Measurements from ENCODE around the gene KAZN.

Gene KAZN

DNA sequence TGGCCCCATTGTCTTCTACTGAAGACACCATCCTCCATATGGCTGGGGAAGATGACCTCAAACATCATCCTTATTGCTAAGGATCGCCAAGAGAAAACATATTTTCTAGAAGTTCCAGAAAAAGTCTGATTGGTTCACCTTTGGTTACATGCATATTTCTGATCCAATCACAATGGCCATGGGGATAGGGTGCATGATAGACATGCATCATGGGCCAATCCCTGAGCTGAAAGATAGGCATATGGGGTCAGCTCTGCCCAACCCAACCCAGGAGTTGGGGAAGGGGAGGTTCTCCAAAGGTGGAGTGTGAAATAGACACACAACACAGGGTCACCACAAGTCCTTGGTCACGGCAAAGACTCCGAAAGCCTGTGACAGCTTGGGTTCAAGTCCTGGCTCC lies 278.7 kb downstream of the KAZN start:
- DNase-seq (ENCODE audit: low read depth in 1 of 2, low spot score in 1 of 2): no peak

DNA sequence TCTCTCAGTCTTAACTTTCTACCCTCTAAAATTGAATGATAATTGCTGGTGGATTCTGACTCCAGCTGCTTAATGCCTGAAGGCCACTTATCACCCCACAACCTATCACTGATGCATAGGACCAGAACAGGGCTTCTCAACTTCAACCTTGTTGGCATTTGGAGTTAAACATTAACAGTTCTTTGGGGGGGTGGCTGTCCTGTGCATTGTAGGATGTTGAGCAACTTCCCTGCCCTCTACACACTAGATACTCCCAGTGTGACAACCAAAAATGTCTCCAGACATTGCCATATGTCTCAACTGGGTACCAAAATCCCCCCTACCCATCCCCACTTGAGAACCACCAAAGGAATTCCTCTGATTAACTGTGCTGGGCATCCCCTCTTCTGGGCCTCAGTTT lies 279.6 kb downstream of the KAZN start:
- DNase-seq (ENCODE audit: low read depth in 1 of 2, low spot score in 1 of 2): no peak

DNA sequence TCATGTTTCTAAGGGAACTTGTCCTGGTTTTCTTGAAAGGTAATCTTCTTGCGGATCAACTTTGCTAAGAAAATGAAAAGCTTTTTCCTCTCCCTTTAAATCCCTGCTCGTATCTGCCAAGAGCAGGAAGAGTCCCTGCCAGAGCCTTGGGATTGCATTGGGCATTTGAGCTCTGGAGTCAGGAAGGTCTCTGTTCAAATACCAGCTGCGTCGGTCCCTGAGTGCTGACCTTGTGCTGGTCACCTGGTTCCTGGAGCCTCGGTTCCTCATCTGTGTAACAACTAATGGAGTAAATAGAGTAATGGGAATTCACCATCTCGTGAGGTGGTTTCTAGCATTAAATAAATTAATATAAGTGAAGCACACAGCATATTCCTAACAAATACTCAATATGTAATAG lies 280.5 kb downstream of the KAZN start:
- no peak for DNase-seq (ENCODE audit: low read depth in 1 of 2, low spot score in 1 of 2)

DNA sequence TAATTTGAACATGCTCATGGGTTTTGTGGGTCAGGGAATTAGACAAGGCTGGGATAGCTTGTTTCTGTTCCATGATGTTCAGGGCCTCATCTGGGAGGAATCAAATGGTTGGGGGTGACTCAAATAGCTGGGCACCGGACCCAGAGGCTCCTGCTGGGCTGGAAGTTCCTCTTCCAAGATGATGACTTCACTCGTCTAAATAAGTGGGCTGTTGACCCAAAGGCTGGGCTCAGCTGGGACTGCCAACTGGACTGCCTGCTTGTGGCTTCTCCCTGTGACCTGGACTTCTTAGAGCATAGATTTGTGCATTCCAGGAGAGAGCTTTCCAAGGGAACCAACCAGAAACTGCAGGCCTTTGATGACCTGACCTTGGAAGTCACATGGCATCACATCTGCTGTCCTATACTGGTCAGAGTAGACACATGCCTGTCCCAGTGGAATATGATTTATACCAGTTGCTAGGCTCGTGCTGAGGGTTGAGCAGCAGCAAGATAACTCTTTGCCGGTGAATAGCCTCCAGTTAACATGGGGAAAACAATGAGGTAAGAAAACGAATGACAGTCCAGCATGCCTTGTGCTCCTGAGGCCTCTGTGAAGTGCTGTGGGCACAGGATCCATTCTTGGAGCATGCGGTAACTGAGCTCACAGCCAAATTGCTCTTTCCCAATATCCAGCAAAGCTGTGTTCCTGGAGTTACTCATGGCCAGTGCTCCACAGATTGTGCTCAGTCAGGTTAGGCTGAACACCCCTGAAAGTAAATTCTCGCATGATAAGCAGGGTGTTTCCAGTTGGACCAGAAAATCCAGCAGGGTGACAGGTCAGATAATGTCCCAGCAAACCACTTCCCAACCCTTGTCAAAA lies 282.2 kb downstream of the KAZN start:
- no peak for DNase-seq (ENCODE audit: low read depth in 1 of 2, low spot score in 1 of 2)

DNA sequence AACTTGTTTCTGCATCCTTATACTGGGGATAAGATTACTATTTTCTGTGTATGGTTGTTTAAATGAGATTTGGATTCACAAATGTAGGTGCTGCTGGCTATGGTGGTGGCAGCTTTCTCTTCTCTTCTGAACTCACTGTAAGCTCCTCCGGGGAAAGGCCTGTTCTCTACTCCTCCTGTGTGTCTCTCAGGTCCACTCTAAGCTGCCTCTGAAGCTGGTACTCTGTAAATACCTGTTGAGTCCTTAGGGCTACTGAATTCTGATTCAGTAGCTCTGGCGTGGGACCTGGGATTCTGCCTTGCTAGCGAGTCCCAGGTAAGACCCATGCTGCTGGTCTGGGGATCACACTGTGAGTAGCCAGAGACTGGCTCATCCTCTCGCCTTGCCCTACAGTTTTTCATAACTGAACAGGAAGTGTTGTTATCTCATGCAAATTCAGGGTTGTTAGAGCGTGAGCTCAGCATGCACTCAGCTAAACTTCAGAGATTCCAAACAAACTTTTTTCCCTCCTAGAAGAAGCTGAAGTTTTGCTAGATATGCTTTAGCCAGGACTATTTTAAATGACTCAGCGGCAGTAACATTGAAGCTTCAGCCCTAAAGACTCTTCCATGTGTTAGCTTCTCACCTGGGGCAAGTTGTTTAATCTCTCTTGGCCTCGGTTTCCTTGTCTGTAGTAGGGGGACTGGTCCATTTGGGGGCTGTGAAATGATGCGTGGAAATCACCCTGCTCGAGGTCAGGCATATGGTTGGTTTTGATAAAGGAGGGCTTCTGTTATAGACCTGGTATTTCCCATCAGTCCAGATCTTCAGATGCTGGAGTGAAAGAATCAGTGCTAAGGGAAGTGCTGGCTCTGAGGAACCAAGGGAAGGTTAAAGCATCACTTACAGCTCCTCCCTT lies 283.5 kb downstream of the KAZN start:
- no peak for DNase-seq (ENCODE audit: low read depth in 1 of 2, low spot score in 1 of 2)

DNA sequence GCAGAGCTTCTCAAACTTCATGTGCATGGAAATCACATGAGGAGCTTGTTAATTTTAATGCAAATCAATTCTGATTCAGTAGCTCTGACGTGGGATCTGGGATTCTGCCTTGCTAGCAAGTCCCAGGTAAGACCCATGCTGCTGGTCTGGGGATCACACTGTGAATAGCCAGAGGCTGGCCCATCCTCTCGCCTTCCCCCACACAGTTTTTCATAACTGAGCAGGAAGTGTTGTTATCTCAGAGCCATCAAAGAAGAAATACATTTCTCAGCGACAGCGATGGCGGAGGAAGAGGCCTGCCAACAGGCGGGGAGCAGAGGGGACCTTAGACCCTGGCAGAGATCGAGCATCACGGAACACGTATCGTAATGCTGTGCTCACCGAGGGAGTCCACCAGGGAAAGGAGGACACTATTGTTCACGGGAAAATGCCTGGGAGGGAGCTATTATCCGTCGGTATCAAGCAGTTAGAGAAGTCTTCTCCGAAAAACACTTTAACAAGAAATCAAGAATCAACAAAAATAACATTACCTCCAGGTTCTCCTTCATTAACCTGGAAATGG lies 286.2 kb downstream of the KAZN start:
- no peak for DNase-seq (ENCODE audit: low read depth in 1 of 2, low spot score in 1 of 2)

DNA sequence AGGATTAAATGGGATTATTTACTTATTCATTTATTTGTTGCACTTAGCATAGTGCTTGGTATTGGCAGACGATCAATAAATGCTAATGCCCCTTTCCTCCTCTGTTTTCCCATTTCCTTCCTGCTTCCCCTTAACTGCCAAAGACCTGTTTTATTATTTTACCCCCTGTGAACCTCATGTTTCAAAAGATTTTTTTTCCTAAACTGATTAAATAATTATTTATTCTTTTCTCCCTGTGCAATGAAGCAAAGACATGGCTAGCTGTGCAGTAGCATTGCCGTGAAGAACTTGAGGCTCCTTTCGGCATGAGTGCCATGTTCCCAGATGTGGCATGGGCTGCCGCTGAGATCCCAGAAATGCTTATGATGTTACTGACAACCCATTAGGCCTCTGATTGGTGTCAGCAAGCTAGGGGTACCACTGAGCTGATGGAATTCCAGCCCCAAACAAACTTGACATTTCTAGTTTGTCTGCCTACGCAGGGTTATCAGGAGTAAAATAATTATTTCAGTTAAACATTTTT lies 288.6 kb downstream of the KAZN start:
- DNase-seq (ENCODE audit: low read depth in 1 of 2, low spot score in 1 of 2): no peak

DNA sequence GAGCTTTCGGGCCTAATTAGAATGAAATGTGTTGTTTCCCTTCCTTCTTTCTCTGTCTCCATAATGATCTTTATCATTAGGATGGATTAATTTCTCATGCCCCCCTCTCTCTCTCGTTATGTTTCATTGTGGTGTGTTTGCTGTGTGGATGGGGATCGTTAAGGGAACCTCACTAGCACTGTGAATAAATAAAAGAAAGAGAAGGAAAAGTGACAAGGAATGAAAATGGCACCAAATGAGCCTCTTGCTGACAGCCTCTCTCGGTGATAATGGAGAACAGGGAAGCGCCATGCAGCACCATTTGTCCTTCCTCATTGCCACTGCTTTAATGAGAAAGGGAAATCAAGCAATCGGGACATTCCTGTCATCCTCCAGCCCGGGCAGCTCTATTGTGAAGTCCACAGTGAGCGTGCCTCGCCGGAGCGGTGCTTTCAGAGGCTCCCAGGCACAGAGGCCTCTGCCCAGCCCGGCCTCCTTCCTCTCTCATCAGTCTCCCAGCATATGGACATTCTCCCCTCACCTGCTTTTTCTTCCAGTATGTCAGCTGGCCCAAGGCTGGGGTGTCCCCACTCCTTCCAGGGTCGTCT lies 289.4 kb downstream of the KAZN start:
- no peak for DNase-seq (ENCODE audit: low read depth in 1 of 2, low spot score in 1 of 2)

DNA sequence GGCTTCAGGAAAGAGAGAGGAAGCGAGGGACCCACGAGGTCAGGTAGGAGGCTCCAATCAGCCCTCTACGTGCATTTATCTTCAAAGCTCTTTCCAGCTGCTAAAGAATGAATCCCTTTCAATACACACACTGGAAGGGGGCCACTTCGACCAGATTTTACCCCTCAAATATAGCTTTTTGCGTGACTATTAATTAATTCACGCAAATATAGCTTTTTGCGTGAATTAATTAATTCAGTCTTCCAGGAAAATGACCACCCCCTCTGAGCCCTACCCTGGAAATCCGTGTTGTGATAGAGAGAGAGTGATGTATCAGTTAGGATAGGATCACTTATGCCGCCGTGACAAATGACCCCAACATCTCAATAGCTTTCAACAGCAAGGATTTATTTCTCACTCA lies 289.9 kb downstream of the KAZN start:
- DNase-seq (ENCODE audit: low read depth in 1 of 2, low spot score in 1 of 2): no peak

DNA sequence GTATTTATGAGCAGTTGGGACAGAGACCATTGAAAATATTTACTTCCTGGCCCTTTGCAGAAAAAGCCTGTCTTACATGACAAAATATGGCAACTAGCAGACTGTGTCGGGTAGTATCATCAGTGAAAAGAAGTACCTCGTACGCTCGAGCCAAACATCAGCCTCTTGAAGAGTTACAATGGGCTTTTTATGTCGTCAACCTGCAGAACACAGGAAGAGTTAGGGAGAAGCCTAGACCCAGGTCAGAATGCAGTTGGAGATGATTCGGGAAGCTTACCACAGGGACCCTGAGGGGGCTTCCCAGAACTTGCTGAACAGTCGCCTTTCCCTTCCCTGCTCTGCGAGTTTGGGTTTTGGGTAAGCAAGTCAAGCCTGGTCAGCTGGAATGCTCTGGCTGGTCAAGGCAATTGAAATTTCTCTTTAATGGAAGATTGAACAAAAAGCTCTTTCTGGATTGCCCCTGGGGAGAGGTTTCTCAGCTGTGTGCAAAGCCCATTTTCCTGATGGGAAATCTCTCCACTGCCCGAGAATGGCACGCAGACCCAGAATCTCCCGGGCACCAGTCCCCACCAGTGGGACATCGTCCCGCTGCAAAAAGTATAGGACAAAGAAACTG lies 291.4 kb downstream of the KAZN start:
- DNase-seq (ENCODE audit: low read depth in 1 of 2, low spot score in 1 of 2): no peak

DNA sequence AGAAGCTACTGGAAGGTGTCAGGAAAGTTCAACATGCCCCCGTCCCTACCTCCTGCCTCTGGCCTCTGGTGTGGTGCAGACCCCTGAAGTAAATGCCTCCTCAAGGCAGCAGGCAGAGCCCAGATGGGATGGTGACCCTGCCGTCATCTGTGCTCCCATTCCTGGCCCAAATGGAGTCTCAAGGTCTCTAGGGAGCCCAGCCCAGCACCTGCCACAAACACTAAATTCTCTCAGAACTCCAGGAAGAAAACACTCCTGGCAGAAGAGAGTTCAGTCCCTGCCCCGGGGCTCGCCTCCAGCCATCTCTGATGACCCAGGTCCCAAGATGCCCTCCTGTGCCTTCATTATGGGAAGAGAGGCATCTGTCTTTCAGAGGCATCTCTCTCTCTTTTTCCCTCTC lies 293.5 kb downstream of the KAZN start:
- DNase-seq (ENCODE audit: low read depth in 1 of 2, low spot score in 1 of 2): no peak

DNA sequence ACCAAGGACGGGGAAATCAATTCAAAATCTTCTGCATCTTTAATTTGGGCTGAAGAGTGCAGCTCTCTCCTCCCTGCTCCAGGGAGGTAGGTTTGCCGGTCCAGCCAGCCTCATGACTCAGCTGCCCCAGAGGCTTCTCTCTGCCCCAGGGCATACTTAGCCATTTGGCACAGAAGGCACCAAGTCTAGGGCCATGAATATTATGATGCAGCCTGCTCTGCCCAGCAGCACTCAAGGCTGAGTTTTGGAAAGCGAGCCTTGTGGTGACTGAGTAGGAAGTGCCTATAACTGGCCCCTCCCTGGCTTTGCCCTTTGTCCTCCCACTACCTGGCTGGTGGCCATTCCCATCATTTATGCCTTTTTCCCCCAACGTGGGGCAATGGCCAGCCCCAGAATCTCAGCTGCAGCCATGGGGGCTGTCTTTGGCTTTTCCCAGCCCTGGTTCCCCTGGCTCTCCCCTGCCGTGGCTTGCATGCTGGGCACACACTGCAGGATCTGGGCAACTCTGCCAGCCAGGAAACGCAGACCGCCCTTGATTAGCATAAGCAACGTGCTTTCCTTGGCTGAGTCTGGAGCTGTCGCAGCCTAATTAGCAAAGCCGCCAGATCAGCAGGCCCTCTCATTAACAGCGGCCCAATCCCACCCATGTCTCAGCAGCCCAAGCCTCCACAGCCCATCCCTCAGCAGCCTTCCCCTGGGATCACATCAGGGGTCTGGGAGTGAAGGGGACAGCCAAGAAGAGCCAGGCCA lies 296.5 kb downstream of the KAZN start:
- no peak for DNase-seq (ENCODE audit: low read depth in 1 of 2, low spot score in 1 of 2)

DNA sequence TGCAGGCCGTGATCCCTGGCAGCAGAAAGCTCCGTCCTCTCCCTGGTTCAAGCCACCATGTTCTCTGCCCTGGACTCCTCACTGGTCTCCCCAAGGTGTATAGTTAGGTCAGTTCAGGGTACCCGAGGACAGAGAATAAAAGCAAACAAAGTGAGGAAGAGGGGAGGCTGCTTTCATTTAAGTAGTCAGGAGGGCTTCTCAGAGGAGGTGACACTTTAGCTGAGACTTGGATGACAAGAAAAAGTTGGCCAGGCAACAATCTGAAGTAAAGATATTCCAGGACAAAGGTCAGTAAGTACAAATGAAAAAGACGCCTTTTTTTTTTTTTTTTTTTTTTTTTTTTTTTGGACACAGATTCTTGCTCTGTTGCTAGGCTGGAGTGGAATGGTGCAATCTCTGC lies 297.2 kb downstream of the KAZN start:
- no peak for DNase-seq (ENCODE audit: low read depth in 1 of 2, low spot score in 1 of 2)

DNA sequence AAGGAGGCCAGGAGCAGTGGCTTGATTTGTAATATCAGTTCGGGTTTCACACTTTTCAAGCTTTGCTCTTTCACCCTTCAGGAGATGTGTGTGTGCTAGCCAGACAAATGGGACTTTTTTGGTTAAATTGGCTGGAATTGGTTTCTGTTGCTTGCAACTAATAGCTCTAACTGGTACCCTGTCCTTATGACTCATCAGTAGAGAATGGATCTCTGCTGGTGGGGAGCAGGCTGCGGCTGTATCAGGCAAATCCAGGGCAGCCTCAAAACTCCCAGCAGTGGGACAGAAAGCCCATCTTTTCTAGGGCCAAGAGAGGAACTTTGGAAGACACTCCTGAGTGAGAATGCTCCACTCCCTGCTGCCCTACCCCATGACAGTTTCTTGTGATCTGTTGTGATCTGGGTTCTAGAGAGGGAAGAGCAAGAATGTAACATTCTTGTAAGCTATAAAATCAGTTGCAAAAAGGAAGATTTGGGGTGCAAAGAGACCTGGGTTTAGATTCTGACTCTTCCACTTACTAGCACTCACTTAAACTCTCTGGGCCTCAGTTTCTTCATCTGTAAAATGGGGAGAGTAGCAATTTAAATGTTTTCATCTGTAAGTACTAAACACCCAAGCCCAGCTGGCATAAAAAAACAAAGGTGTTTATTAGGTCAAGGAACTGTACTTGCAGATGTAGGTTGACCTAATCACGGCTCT lies 298.0 kb downstream of the KAZN start:
- no peak for DNase-seq (ENCODE audit: low read depth in 1 of 2, low spot score in 1 of 2)

DNA sequence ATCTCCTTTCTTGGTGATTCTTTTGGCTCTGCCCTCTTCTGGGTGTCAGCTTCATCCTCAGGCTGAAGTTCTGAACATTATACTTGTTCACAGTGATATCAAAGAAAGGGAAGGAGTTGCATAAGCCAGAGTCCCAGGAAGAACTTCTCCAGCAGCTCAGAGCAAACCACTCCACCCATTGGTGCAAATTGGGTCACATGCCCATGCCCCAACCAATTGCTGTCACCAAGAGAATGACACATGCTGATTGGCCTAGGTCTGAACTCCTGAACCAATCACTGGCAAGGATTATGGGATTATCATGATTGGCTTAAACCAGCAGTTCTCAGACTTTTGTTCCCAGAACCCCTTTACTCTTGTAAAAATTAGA lies 298.6 kb downstream of the KAZN start:
- DNase-seq (ENCODE audit: low read depth in 1 of 2, low spot score in 1 of 2): no peak

DNA sequence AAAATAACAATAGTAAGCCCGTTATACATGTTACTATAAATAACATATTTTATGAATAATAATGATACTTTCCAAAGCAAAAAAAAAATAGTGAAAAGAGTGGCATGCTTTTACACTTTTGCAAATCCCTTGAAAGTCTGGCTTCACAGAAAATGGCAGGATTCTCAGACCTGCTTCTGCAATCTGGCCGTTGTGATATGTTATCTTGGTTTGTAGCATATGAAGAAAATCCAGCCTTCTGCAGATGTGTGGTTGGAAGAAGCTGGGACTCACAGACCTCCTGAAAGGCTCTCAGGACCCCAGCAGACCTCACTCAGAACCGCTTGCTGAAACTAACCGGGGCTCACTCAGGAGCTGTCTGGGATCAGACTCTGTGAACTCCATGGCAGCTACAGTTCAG lies 299.1 kb downstream of the KAZN start:
- DNase-seq (ENCODE audit: low read depth in 1 of 2, low spot score in 1 of 2): no peak

DNA sequence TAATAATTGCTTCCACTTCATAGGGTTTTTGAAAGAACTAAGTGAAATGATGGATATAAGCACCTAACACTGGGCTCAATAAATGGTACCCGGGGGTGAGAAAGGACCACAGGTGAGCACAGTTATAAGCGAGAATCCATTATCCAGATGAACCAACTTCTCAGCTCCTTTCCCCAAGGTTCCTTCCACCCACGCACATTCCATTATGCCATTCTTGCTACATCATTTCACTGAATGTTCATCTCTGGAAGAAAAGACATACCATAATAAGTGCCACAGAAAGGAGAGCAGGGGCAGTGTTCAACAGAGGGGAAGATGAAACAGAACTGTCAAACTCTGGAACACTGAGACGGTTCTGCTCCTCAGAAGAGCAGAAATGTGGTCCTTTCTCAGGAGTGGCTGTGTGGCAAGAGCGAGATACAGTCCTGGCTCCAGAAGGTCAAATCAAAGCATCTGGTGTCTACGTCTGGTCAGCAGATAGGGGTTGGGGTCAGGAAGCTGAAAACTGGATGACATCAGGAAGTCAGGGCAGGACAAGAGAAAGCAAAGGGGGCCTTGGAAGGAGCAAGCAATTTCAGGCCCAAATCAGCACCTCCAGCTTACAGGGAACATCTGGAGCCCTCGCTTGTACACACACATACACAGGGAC lies 299.6 kb downstream of the KAZN start:
- no peak for DNase-seq (ENCODE audit: low read depth in 1 of 2, low spot score in 1 of 2)

DNA sequence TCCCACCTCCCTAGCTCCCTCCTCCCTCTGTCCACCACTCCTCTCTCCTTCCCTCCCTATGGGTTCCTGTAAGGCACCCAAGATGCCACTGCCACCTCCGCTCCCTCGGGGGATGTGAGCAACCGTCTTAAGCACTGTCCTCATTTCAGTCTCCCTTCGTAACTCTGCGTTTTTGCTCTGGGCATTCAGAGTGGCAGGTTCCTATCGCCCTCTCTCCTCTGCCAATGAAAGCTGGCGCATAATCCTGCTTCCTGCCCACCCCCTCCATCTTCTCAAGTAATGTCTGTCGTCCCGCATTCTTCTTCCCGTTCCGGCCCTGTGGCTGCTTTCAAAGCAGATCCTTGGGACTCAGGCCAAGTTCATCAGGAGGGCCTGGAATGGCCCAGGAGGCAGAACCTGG lies 301.2 kb downstream of the KAZN start:
- no peak for DNase-seq (ENCODE audit: low read depth in 1 of 2, low spot score in 1 of 2)

DNA sequence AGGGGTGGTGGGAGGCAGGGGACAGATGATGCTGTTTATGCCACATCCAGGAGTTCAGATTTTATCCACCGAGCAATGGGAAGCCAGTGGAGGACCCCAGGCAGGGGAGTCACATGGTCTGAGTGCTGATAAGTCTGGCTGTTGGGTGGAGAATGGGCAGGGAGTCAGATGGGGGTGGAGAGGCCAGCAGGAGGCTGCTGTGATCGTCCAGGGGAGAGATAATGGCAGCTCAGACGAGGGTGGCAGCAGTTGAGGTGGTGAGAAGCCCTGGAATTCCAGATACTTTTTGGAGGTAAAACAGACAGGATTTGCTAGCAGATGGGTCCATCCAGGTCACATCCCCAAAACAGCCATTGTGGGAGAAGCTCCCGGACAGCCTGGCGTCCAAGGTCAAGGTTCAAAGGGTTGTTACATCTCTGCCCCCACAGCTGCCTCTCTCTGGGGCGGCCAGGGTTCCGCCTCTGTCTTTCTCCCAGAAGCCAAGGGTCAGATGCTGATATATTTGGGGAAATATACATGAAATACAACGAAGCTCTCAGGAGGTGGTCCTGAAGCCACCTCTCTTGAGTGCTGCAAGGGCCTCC lies 303.0 kb downstream of the KAZN start:
- no peak for DNase-seq (ENCODE audit: low read depth in 1 of 2, low spot score in 1 of 2)
